A673 (cell line): ENCODE data around the gene KPNA5.

ENCODE experiments used
- EZH2 ChIP-seq: fragments of 200-600 bp; sonication (generic); IDR thresholded peaks from 2 replicates; pipeline ENCODE4 v1.6.1; 2017; ENCODE audit warnings: borderline replicate concordance, low read depth, mild to moderate bottlenecking, mixed read lengths, antibody characterized with exemption, low read length; ENCODE audit not compliant: poor library complexity, severe bottlenecking
- TF ChIP-seq, protein P1 (sequence below): fragments of 300-800, 200-600 bp; sonication (generic); conservative IDR thresholded peaks from 2 replicates; pipeline ENCODE4 v1.5.1; 2017; ENCODE audit warnings: low read depth, mild to moderate bottlenecking, antibody characterized with exemption, low read length, moderate library complexity, mixed read lengths

DNA sequence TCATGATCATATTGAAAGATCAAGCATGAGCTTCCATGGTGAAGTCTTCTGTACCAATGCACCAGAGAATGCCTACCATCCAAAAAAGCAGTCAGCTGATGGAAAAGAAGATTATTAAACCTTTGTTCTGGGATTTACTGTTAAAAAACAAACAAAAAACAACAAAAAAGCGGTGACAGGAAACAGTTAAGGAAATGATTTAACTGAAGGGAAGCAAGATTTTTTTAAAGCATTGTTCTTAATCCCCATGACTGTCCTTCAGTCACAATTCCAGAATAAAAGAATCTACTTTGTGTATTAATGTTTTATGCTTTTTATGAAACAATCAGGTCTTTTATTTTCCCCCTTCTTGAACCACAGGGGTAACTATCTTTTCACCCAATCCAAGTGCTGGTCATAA lies 60.6 kb downstream of the KPNA5 start:
- TF ChIP-seq, protein P1, sequence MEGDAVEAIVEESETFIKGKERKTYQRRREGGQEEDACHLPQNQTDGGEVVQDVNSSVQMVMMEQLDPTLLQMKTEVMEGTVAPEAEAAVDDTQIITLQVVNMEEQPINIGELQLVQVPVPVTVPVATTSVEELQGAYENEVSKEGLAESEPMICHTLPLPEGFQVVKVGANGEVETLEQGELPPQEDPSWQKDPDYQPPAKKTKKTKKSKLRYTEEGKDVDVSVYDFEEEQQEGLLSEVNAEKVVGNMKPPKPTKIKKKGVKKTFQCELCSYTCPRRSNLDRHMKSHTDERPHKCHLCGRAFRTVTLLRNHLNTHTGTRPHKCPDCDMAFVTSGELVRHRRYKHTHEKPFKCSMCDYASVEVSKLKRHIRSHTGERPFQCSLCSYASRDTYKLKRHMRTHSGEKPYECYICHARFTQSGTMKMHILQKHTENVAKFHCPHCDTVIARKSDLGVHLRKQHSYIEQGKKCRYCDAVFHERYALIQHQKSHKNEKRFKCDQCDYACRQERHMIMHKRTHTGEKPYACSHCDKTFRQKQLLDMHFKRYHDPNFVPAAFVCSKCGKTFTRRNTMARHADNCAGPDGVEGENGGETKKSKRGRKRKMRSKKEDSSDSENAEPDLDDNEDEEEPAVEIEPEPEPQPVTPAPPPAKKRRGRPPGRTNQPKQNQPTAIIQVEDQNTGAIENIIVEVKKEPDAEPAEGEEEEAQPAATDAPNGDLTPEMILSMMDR, result no peak
- TF ChIP-seq EZH2, result no peak
